ENCODE results near the gene ZNF521.

ZNF521 gene

DNA sequence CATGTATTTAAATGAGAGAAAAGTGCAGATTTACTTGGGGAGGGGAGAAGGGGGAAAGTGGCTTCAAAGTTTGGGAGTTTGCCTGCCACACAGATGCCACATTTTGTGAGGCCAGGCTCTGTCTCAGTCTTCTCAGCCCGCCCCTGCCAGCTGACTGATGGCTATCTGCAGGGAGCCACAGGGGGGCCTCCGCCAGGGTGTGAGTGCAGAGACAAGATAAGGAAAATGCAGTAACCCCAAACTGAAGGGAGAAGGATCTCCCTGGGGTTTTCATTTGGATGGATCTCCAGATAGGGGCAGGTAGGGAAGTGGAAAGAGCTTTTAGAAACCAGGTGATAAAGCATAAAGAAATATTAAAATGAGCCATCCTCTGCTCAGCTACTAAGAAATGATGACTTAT, 128.8 kb downstream of the ZNF521 start:
- TF ChIP-seq TAF1 (IDR thresholded peaks at IDR 0.05; ENCODE audit: borderline replicate concordance, insufficient read depth, low read length) (no peak), REST (IDR thresholded peaks at IDR 0.05; ENCODE audit: insufficient read depth in 1 of 2, low read depth in 2 of 2, low read length in 2 of 2) (no peak), FOXP2 (optimal IDR thresholded peaks at IDR 0.05; ENCODE audit: borderline replicate concordance, extremely low read depth, extremely low read length, insufficient read depth) (no peak), POLR2AphosphoS5 (IDR thresholded peaks at IDR 0.05; ENCODE audit: low read depth, low read length) (no peak), SIN3A (IDR thresholded peaks at IDR 0.05; ENCODE audit: borderline replicate concordance, insufficient read depth, low read length) (no peak)

- no peak for TF ChIP-seq TAF1 (IDR thresholded peaks at IDR 0.05; ENCODE audit: borderline replicate concordance, insufficient read depth, low read length)
- TF ChIP-seq SIN3A (IDR thresholded peaks at IDR 0.05; ENCODE audit: borderline replicate concordance, insufficient read depth, low read length), result no peak
- TF ChIP-seq FOXP2 (optimal IDR thresholded peaks at IDR 0.05; ENCODE audit: borderline replicate concordance, extremely low read depth, extremely low read length, insufficient read depth), result no peak
- no peak for TF ChIP-seq REST (IDR thresholded peaks at IDR 0.05; ENCODE audit: insufficient read depth in 1 of 2, low read depth in 2 of 2, low read length in 2 of 2)
- TF ChIP-seq POLR2AphosphoS5 (IDR thresholded peaks at IDR 0.05; ENCODE audit: low read depth, low read length), result no peak
Observed at GRCh38 chr18:25222648-25223047, 129.3 kb downstream of the ZNF521 start.

DNA sequence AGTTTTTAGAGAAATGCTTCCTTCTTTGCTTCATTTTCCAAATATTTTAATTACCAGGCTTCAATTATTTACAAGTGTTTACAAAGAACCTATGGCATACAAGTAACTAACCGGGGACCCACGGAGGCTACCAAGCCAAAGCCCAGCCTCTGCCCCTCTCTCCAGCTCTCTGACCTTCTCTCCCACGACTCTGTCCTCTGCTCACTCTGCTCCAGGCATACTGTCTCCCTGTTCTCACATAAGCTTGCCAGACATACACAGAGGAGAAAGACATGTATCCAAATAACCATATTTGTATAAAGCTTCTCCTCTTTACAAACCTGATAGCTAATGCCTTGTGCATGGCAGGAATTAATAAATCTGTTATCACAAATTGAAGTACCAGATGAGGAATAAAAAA, 141.3 kb downstream of the ZNF521 start:
- no peak for TF ChIP-seq SIN3A (IDR thresholded peaks at IDR 0.05; ENCODE audit: borderline replicate concordance, insufficient read depth, low read length)
- 0 out of 2 replicates have a peak, but pooled peaks have one; percentile 27 for TF ChIP-seq POLR2AphosphoS5 (IDR thresholded peaks at IDR 0.05; ENCODE audit: low read depth, low read length)
- TF ChIP-seq TAF1 (IDR thresholded peaks at IDR 0.05; ENCODE audit: borderline replicate concordance, insufficient read depth, low read length), result no peak
- no peak for TF ChIP-seq REST (IDR thresholded peaks at IDR 0.05; ENCODE audit: insufficient read depth in 1 of 2, low read depth in 2 of 2, low read length in 2 of 2)
- no peak for TF ChIP-seq FOXP2 (optimal IDR thresholded peaks at IDR 0.05; ENCODE audit: borderline replicate concordance, extremely low read depth, extremely low read length, insufficient read depth)

DNA sequence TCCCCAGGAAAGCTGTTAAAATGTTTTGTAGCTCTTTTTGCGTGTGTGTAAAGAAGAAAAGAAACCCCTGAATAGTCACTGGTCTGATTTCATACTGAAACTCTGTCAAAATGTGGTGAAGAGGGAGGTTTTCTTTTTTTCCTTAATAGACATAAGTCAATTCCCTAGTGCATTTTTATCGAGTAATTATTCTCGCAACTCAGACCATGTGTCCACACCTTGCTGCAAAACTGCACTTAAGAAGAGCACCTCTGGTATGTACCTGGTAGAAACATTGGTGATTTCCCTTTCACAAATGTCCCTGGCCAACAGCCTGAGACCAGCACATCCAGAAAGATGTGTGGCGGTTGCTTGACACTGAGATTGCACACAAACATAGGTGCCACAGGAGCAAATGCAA, 159.9 kb downstream of the ZNF521 start:
- TF ChIP-seq TAF1 (IDR thresholded peaks at IDR 0.05; ENCODE audit: borderline replicate concordance, insufficient read depth, low read length) (no peak), SIN3A (IDR thresholded peaks at IDR 0.05; ENCODE audit: borderline replicate concordance, insufficient read depth, low read length) (no peak), REST (IDR thresholded peaks at IDR 0.05; ENCODE audit: insufficient read depth in 1 of 2, low read depth in 2 of 2, low read length in 2 of 2) (no peak), POLR2AphosphoS5 (IDR thresholded peaks at IDR 0.05; ENCODE audit: low read depth, low read length) (no peak), FOXP2 (optimal IDR thresholded peaks at IDR 0.05; ENCODE audit: borderline replicate concordance, extremely low read depth, extremely low read length, insufficient read depth) (no peak)

DNA sequence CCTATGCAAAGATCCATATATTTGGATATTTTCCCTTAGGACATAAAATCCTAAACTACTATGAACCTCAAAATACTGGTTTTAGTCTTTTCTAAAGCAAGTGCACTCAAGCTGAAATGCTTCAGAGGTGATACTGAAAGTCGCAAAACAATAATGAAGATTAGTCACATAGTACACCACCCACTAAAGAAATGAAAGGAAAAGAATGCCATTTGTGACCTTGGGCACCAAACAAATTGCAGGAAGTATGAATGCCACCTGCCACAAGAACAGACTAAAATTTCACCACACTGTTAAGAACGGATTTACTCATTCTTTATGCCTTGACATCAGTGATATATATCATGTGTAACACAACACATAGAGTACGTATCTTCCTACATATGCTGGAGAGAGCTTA, 161.5 kb downstream of the ZNF521 start:
- no peak for TF ChIP-seq SIN3A (IDR thresholded peaks at IDR 0.05; ENCODE audit: borderline replicate concordance, insufficient read depth, low read length)
- no peak for TF ChIP-seq FOXP2 (optimal IDR thresholded peaks at IDR 0.05; ENCODE audit: borderline replicate concordance, extremely low read depth, extremely low read length, insufficient read depth)
- TF ChIP-seq REST (IDR thresholded peaks at IDR 0.05; ENCODE audit: insufficient read depth in 1 of 2, low read depth in 2 of 2, low read length in 2 of 2), result no peak
- TF ChIP-seq POLR2AphosphoS5 (IDR thresholded peaks at IDR 0.05; ENCODE audit: low read depth, low read length), result no peak
- no peak for TF ChIP-seq TAF1 (IDR thresholded peaks at IDR 0.05; ENCODE audit: borderline replicate concordance, insufficient read depth, low read length)

Measured in PFSK-1 (cell line).